WTC11 (cell line): ENCODE results near the gene QSOX2.

Experiments
- TF ChIP-seq, protein P1 (sequence below): sonication (generic); formaldehyde crosslinking; IDR thresholded peaks from 2 replicates; pipeline ENCODE4 v1.8.1; 2023; ENCODE audit warnings: mild to moderate bottlenecking, moderate library complexity, missing genetic modification reagents
- TF ChIP-seq, protein P2 (sequence below): fragments of 200-600 bp; IDR thresholded peaks from 2 replicates; pipeline ENCODE4 v1.8.0; 2022; ENCODE audit warnings: antibody characterized with exemption

DNA sequence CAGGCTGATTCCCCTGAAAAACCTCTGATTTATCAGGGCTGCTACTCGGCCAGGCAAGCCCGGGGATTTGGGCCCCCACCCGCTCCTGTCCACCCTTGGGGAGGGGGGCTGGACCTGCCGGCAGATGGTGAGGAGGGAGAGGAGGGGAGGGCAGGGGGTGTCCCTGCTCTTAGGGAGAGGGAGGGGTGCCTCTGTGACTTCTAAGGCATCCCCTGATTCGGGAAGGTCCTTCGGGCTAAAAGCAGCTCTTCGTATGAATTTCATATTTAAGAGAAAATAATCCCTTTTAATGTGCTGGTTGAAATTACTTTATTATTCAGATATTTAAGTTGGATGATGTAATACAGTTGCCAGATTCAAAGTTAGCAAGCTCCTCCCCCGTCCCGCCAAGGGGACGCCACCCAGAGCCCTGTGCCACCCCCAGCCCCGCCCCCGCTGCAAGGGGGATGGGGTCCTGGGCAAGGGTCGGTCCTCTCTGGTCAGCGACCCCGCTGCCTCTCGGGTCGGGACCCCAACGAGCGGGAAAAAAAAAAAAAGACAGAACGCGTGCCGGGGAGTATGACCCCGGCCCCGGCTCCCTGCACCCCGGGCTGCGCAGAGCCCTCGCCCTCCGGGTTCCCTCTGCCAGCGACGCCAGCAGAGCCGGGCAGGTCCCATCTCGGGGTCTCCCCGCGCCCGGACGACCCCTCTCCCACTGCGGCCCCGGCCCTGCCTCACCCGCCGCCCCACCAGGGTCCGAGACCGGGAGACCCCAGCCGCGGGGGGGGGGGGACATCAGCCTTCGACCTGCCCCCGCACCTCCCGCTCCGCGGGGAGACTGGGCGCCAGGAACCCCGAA, 53.1 kb downstream of the QSOX2 start:
- TF ChIP-seq, protein P1, sequence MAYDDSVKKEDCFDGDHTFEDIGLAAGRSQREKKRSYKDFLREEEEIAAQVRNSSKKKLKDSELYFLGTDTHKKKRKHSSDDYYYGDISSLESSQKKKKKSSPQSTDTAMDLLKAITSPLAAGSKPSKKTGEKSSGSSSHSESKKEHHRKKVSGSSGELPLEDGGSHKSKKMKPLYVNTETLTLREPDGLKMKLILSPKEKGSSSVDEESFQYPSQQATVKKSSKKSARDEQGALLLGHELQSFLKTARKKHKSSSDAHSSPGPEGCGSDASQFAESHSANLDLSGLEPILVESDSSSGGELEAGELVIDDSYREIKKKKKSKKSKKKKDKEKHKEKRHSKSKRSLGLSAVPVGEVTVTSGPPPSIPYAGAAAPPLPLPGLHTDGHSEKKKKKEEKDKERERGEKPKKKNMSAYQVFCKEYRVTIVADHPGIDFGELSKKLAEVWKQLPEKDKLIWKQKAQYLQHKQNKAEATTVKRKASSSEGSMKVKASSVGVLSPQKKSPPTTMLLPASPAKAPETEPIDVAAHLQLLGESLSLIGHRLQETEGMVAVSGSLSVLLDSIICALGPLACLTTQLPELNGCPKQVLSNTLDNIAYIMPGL (CRISPR knock-in tag): no peak
- TF ChIP-seq, protein P2, sequence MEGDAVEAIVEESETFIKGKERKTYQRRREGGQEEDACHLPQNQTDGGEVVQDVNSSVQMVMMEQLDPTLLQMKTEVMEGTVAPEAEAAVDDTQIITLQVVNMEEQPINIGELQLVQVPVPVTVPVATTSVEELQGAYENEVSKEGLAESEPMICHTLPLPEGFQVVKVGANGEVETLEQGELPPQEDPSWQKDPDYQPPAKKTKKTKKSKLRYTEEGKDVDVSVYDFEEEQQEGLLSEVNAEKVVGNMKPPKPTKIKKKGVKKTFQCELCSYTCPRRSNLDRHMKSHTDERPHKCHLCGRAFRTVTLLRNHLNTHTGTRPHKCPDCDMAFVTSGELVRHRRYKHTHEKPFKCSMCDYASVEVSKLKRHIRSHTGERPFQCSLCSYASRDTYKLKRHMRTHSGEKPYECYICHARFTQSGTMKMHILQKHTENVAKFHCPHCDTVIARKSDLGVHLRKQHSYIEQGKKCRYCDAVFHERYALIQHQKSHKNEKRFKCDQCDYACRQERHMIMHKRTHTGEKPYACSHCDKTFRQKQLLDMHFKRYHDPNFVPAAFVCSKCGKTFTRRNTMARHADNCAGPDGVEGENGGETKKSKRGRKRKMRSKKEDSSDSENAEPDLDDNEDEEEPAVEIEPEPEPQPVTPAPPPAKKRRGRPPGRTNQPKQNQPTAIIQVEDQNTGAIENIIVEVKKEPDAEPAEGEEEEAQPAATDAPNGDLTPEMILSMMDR: no peak
